Left hindlimb (tissue), 1 donor: ENCODE results near the gene GABRQ.
"Not testable (repeated sequence)": the region's sequence is repeated elsewhere in the genome, so short reads cannot be mapped to it uniquely, and the experiment has no call there.

ENCODE experiments used
- DNase-seq: peaks from one replicate; pipeline ENCODE4 v3.0.0-alpha.2; 2018

GABRQ gene

DNA sequence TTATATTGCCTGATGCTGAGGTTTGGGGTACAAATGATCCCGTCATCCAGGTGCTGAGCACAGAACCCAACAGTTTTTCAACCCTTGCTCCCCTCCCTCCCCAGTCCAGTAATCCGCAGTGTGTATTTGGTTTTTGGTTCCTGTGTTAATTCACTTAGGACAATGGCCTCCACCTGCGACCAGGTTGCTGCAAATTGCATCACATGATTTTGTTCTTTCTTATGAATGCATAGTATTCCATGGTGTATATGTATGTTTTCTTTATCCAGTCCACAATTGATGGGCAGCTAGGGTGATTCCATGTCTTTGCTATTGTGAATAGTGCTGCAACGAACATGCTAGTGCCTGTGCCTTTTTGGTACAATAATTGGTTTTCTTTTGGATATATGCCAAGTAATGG, 25.4 kb downstream of the GABRQ start:
- DNase-seq, result no peak

- DNase-seq, result no peak
These were observed 36.4 kb downstream of the GABRQ start for GRCh38 chrX:152674135-152674534.

DNA sequence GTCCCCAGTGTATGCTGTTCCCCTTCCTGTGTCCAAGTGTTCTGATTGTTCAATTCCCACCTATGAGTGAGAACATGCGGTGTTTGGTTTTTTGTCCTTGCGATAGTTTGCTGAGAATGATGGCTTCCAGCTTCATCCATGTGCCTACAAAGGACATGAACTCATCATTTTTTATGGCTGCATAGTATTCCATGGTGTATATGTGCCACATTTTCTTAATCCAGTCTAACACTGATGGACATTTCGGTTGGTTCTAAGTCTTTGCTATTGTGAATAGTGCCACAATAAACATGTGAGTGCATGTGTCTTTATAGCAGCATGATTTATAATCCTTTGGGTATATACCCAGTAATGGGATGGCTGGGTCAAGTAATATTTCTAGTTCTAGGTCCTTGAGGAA, 37.0 kb downstream of the GABRQ start:
- not testable (repeated sequence) for DNase-seq

DNA sequence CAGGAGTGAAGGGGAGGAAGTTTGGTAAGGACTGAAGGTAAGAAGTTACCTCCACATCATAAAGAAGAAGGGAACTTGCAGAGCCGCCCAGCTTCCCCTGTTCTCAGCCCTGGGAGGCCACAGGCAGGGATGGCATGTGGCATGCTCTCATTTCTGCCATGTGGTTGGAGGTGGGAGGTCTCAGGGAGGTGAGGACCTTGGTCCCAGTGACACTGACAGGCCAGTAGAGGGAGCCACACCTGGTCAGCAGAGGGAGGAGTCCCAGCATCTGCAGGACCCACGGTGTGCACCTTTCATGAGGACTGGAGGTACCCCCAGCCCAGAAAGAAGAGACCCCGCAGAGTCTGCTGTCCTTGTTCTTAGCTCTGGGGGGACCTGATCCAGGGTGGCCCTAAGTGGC, 43.3 kb downstream of the GABRQ start:
- DNase-seq, result not testable (repeated sequence)

GRCh38 chrX:152697952-152698931, 60.5 kb downstream of the GABRQ start, which contains the start of gene MAGEA3:
MAGEA3 (plus strand) TSS chrX:152698794; CDS start chrX:152700833, 2,039 bp downstream.
- DNase-seq, result not testable (repeated sequence)

- not testable (repeated sequence) for DNase-seq
These were observed 62.7 kb downstream of the GABRQ start for GRCh38 chrX:152700390-152700789.

GRCh38 chrX:152706500-152706899, 68.8 kb downstream of the GABRQ start:
- DNase-seq, result not testable (repeated sequence)
